Dermis microvascular lymphatic vessel endothelial cell (primary cell): ENCODE measurements around the gene SLC26A9. TPM values are rescaled to one million over a fixed set of nuclear protein-coding genes. Genes with fewer than 3 reads are reported as not detected.

ENCODE experiments used
- DNase-seq, 2 donors: peaks; one replicate each; pipeline versions ENCODE4 v3.0.0 to v3.0.0-alpha.2; 2010; ENCODE audit warnings: low read depth in 2 of 2
- total RNA-seq: library from RNA; depleted of rRNA; stranded (reverse); fragments of >200 nt; gene quantifications from 2 replicates; pipeline ENCODE4 v1.2.1, GENCODE V29; 2014

Gene SLC26A9
- total RNA-seq, 1 donor from 2014 or later: not detected

DNA sequence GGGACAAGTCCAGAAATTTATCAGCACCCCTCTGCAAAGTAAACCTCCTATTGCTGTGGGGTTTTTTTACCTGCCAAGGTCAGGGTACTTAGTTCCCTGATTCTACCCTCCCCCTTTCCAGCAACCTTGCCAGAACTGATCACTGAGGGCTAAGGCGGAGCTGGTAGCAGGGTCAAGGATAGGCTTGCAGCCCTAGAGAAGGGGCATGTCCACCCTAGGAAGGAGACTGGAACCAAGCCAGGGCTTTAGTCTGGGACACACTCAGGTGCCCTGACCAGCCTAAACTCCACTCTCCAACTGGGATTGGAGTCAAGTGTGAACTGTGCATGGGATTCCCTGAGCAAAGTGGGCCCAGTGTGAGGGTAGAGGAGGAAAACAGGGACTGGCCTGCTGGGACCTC lies 6.5 kb upstream of the SLC26A9 start:
- no peak for DNase-seq

DNA sequence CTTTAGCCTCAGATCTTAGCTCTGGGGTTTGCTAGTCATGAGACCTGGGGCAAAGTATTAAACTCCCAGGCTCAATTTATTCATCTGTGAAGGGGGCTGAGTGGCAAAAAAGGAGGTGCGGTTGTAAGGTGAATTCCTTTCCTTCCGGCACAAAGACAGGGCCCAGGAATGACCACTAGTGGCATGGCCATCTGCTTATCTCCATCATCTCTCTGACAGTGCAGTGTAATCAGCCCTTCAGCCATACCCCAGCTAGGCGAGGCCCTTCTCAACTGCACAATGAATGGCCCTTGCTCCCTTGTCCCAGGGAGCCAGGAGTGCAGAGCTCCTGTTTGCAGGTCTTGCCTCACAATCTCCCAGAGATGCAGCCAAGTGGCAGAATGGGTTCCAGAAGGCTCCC lies 5.6 kb upstream of the SLC26A9 start:
- no peak for DNase-seq

DNA sequence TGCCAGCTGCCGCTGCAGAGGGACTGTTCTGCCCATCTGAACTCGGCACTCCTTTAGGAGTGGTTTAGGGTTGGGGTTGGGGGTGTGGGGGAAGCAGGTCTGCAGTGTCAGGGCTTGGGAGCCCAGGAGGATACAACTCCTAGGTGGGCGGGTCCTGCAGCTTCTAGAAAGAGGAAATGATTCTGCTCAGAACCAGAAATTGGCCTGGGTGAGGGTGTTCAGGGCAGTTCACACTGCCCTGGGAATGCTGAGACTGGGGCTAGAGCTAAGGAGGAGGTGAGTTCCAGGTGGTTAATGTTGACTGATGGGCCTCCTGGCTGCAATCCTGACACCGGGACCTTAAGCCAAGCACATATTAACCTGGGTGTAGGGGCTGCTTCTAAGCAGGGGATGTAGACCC lies 4.8 kb upstream of the SLC26A9 start:
- no peak for DNase-seq

DNA sequence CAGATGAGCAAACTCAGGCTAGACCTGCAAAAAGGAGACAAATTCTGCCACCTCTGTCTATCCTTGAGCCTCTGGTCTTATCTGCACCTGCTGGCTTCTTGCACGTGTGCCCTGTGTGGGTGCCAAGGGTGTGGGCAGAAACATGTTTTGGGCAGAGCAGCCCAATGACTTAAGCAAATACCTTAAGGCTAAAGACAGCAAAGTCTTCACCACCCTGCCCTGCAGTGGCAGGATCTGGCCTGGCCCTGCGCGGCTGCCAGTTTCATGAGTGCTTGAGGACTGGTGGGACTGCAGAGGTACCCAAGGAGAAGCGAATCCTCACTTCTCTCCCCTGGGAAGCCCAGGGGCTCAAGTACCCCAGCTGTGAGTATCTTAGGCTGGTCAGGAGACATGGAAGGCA lies 3.8 kb upstream of the SLC26A9 start:
- no peak for DNase-seq

DNA sequence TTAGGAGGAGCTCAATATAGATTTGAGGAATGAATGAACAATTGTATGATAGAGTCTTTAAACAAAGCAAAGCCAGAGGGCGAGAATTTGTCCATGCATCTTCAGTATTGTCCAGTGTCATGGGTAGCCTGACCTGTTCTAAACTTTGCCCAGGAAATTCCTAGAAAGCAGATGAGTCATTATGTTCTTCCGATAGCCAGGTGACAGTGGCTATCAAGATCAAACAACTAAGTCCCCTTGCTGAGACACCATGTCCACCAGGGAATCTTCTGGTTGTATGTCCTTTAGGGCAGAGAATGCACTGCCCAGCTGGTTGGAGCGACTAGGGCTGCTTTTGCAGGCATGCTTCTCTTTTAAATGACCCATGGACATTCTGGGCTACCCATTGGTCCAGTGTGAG lies 1.8 kb upstream of the SLC26A9 start:
- DNase-seq: no peak

DNA sequence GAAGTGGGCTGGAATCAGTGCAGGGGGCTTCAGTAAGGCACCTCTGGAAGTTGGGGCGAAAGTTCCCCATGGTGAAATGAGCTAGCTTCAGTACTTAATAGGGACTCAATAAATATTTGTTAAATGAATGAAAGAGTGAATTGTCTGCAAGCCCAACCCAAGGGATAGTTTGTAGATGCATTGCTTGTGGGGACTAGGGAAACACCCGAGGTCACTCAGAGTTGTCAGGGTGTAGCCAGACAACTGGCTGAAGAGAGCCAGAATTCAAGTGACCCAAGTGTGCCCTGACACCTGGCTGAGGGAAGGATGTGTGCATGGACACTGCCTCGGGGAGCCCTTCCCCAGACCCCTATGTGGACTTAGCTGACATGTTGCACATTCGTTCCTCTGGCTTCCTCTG lies 1.3 kb upstream of the SLC26A9 start:
- no peak for DNase-seq

DNA sequence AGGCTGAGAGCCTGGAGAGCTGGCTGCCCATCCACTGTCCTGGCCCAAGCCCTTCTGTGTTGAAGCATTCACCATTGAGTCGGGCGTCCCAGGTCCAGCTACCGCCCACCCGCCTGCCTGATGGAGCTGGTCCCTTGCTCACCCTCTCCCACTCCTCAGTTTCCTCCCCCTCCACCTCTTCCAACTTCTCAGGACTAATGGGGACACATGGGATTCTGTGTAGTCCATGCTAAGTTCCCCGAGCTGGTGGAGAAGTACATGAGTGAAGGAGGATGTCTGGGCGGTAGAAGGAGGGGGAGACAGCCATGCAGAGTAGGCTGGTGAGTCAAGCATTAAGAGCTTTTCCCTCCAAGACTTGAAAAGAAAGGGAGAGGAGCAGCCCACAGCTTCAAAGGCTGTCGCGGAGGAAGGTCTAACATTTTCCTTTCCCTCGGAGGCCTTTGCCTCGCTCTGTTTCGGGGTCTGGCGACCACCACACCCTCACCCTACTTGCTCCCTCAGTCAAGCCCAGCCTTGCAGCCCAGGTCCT lies 561 bp downstream of the SLC26A9 start:
- DNase-seq: no peak

DNA sequence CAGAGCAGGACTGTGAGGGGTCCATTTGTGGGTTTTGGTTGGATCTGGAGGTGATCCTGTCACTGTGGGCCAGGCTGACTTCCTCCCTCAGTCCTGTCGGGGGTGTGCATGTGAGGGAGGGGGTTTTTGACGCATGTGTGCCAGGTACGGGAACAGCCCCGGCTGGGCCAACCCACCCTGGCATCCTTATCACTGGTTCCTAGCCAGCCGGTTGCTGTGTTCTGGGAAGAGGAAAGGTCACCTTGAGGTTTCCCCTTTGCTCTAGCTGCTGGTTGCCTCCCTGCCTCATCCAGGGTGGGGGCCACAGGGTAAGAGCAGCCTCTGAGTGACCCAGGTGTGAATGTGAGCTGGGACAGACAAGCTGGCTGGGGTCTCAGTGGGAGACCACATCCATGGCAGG lies 2.5 kb downstream of the SLC26A9 start:
- no peak for DNase-seq

DNA sequence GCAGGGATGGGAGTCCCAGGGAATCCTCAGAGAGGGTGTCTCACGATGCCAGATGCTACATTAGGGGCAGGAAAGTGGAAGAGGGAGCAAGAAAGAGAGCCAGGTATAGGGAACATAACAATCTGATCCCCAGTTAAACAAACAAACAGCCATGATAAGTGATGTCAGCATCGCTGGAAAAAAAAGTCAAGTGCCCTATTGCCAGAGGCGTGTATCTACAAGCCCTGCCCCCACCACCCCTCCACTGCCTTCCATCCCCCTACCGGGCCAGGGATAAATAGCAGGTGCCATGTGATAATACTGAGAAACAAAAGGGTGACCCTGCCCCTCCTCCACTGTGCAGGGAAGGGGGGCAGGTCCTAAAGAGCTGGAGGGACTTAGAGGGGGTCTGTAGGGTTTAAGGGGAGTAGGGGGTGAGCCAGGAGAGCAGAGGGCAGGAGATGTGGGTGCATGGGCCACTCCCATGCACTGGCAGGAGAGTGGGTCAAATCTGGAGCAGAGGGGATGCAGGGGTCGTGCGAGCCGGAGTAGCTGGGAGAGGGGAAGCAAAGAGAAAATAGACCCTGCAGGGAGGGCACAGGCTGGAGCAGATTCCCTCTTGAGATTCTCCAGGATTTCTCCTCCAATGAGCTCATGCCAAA lies 3.4 kb downstream of the SLC26A9 start:
- DNase-seq: no peak

DNA sequence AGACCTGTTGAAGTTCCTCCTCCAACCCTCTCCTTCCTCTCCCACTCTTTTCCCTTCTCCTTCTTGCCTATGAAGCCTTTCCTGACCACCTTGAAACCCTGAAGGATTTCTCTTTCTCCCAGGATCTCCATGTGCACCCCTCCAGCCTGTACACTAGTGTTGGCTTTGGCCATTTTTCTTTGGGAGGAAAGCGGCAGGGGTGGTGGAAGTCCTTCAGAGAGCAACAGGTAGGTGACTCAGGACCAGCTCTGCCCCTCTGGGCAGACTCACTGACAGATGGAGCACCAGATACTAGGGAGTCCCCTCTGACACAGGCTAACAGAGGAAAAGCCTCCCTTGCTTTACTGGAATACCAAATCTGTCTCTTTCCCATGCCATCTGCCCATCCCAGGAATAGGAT lies 4.6 kb downstream of the SLC26A9 start:
- no peak for DNase-seq

DNA sequence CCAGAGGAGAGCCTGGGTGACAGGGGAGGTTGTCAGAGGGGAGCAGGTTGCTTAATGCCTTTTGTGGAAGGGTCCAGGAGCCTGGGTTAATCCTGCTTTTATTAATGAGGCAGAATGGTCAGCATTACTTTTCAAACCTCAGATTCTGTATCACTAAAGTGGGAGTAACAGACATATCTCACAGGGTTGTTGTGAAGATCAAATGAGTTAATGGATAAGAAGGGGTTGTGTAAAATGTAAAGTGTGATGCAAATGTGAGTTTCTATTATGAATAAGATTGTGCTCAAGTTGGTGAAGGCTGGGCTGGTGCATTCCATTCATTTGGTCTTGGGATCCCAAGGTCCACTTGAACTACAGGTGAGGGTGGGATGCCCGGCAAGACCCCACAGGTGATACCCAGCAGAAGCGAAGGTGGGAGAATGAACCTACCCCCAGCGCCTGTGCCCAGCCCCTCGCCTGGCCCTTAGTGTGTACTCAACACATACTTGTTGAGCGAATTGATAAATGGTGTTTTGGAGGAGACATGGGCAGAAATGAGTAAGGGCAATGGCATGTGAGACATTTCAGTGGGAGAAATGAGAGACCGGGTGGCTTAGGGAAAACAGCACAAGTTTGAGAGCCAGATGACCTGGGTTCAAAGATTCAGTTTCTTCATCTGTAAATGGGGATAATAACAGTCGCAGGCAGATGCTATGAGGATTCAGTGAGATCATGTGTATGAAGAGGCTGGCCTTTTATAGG lies 6.2 kb downstream of the SLC26A9 start:
- DNase-seq: peak in 1 of 2 donors; percentile 28

DNA sequence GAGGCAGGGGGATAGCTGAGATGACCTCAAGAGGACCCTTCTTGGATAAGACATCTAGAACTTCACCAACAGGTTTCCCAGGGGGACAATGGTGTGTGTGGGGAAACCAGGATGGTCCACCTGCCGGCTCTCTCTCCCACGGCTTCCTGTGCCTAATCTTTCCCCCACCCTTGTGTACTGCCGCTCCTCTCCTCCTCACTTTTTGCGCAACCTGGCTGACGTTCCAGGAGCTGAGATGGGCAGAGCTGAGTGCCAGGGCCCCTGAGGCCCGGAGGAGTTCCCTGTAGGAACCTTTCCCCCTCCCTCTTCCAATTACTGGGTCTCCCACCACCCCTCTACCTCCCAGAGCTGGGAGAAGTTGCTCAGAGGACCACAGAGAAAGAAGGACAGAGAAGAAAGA lies 6.9 kb downstream of the SLC26A9 start:
- DNase-seq: no peak

DNA sequence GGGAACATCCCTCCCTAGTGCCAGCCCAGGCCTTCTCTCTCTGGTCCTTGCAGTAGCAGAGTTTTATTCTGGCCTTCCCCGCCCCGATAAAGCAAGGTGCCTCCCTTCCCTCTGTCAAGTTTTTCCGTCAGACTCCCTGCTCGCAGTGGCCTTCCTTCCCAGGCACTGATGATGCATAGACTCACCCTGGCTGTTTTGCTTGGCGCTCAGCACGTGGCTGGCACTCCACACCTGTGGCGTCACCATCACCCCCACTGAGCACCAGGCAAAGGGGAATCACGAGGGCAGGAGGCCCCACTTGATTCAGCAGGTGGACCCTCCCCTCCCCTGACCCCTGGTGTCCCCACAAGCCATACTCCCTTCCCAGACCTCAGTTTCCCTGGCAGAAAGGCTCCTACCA lies 7.4 kb downstream of the SLC26A9 start:
- DNase-seq: no peak

DNA sequence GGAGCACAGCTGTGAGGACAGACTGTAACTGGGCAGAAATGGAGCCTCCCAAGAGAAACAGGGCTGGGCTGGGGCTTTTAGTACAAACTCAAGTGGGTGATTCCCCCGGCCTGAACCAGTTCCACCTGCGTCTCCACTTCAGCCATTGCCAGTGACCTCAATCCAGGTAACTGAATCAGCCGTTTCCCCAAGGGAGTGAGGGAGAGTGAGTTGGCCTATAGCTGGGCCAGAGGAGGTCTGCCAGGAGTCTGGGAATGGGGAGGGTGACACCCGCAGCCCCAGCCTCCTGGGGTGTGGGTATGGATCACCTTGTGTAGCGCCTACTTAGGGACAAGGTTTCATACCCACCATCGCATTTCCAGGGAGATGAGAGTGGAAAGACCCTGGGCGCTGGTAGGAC lies 8.5 kb downstream of the SLC26A9 start:
- no peak for DNase-seq

DNA sequence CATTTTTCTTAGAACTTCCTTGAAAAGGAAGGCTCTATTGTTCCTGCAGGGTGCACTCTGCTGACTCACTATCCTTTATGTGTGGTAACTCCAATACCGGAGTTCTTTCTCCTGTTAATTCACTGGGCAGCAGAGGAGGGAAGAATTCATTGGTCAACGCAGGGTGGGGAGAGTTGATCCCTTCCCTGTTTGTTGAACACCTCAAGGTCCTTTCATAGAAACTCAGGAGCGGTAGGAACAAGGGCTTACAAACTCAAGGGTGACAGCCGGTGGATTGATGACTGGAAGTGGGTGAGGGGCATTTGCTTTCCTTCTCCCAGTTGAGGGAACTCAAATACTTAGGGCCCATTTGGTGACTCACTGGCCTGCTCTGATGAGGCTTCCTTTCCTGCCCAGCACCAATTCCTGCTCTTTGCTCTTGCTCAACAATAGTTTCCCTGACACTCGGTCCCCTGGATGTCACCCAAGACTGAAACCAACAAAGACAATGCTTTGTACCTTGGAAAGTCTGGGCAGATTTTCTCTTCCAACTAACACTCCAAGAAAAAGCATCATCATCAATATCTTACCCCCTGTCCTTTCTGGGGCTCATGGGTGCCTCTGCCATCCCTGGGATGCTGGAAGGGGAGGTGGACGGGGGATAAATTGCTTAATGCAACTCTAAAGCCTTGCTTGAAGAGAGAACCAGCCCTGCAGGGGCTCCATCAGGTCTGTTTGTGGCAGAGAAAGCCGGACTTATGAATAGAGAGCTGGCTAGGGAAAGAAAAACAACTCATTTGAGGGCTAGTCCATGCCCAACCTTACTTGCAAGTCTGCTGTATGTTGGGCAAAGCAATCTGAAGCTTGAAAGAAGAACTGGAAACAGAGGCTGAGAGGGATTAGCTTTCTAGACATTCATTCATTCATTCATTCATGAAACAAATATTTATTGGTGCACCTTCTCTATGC lies 9.3 kb downstream of the SLC26A9 start:
- DNase-seq: peak; percentile 36 to 79

DNA sequence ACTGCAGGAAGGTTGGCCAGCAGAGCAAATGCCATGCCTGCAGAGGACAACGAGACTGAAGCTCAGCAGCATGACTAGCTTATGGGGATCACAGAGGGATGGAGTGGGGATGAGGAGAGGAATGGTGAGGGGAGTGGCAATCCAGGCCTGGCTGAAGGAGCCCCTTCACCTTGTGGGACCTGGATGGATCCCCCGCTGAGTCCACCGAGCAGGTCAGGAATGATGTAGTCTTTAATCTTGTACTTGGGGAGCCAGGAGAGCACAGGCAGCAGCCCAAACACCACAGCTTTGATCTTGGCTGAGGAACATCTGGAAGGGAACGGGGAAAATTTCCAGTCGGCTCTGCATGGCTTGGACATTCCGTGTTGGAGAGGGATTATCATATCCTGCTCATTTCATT lies 10.5 kb downstream of the SLC26A9 start:
- DNase-seq: no peak

DNA sequence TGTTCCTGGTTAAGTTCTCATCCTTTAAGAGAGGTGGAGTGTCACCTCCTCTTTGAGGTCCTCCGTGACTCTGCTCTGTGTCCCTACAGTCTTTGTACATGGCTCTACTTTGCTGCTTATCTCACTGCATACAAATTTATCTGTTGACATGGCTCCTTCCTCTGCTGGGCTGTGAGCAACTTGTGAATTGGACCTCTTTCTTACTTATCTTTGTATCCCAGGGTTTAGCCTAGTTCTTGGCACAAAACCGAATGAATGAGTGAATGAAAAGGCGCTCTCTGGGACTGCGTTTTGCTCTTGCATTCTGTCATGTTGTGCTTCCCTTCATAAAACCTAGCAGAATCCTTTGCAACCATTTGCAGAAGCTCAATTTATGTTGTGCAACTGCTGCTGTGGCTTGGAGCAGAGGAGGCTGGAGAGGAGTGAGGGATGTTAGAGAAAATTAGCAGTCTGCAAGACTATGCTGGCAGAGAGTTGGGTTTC lies 12.4 kb downstream of the SLC26A9 start:
- no peak for DNase-seq

DNA sequence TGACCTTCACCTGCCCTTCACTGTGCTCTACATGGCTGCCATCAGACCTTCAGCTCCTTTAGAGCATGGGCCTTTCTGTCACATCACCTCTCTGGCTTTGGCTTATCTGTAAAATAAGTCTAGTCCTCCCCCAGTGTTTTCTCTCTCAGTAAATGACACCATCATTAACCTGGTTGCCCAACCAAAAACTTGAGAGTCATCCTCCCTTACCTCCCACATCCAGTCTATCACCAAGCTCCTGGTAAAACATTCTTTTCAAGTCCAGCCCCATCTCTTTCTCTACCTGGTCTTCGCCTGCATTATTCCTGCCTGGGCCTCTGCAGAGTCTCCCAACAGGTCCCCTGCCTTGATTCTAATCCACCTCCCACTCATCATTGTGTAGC lies 13.1 kb downstream of the SLC26A9 start:
- no peak for DNase-seq

DNA sequence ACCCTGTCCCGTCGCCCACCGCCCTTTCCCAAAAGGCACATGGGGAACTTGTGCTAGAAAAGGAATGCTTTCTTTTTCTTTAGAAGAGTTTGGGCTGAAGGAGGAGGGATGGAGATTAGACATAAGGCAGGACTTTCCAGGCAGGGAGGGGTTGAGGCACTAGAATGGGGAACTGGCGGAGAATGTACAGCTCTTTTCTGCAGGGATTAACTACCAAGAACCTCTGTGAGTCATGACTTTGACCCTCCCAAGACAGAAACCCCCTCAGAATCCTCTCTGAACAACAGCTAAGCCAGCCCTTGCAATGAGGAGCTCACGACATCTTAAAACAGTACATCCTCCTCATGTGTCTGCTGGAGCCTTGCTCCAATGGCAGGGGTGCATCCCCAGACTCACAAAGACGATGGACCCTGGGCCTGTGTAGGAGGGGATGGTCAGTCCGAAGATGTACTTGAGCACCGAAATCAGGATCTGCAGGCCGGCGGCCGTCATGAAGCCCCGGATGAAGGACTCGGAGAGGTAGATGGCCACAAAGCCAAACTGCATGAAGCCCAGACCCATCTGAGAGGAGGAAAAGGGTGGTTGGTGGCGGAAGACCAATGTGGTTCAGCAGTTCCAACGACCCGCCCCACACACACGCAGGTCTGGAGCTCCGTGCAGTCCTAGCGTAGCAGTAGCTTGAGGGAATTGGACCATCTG lies 13.6 kb downstream of the SLC26A9 start:
- DNase-seq: no peak

DNA sequence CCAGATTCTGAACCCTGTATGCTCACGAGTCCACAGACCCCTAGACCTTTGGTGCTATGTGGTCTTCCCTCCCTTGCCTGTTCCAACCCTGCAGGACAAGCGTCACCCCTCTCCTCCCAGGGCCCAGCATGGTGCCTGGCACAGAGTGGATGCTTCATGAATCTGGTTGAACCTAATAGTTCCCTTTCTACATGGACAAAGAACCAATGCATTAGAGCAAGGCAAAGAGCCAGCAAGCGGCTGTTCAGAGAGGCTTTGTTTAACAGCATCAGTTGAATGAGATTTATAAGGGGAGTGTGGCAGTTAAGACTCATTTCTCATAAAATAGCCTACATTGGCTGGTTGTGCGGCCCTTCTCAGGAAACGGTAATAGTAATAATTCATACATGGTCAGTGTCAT lies 14.9 kb downstream of the SLC26A9 start:
- DNase-seq: no peak

DNA sequence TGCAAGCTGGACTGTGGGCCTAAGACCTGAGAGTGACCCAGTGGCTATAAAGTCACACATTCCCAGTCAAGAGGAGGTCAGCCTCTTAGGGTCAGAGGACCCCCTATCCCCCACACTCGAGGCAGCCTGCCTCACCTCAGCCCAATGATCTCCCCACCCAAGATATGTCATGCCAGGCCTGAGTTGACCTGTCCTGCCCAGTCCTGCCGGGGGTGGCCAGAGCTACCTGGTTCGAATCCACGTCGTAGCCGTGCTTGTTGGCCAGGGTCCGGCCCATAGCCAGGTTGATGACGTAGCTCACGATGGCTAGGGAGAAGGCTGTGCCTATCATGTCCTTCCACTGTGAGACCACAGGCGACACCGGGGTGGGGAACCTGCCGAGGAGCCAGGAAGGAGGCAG lies 15.6 kb downstream of the SLC26A9 start:
- no peak for DNase-seq
